SK-N-SH treated with all-trans-retinoic acid at 6 μM for 48 hours (cell line): ENCODE measurements around the gene DNMT3A.

Experiments
- ATAC-seq: fragments of 200-7000 bp; cut with Tn5 transposase; 3 replicates; pipeline ENCODE4 v1.9.1; 2020; ENCODE audit warnings: mild to moderate bottlenecking, moderate library complexity
- ZC3H10 ChIP-seq: fragments of 250-450 bp; sonication (Bioruptor Pico); IDR thresholded peaks from 2 replicates; pipeline ENCODE4 v1.5.1; 2021; ENCODE audit warnings: mild to moderate bottlenecking, moderate library complexity

Gene DNMT3A

DNA sequence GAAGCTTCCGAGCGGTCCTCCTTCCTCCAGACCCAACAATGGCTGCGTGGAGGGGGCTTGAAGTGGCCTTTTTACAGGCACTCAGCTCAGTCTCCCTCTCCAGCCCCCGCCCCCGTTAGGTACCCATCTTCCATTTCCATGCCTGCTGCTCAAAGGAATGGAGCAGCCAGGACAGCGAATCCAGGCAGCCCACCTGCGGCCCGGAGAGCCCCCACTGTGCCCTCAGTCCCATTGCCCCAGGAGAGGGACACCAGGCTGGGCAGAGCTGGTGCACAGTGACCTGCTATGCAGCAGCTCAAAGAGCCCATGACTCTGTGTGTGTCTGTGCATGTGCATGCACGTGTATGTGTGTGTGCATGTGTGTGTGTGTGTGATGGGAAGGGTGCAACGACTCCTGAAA lies 162.7 kb downstream of the DNMT3A start:
- no peak for ATAC-seq
- no peak for TF ChIP-seq ZC3H10 (CRISPR knock-in tag)
